ENCODE data around the gene IDH3G.

- TF ChIP-seq EZH2 (IDR thresholded peaks at IDR 0.05) (no peak), CTCF (IDR thresholded peaks at IDR 0.05) (no peak)
Observed at GRCh38 chrX:153739754-153740486, 54.3 kb downstream of the IDH3G start.

Data from neural progenitor cell (in vitro differentiated cells).